Activated CD4-positive, alpha-beta T cell treated with anti-CD3 and anti-CD28 coated beads, Interleukin-2, Interleukin-4, amounts not matched to agents 100 ng/mL and 50 ng/mL, durations not matched to agents 16 hours and 8 hours (primary cell): Measurements from ENCODE around the gene TCF4.

Source experiments
- DNase-seq: peaks from one replicate; pipeline ENCODE4 v3.0.0-alpha.2; 2020; ENCODE audit warnings: low spot score

The TCF4 gene

GRCh38 chr18:55588111-55588869, at the start of gene TCF4:
TSS of gene TCF4 (minus strand) at chr18:55588192. CDS start at chr18:55587116, 1,076 bp downstream.
- DNase-seq, result peak; percentile 10

GRCh38 chr18:55637204-55637603, 49.2 kb upstream of the TCF4 start:
- no peak for DNase-seq

DNA sequence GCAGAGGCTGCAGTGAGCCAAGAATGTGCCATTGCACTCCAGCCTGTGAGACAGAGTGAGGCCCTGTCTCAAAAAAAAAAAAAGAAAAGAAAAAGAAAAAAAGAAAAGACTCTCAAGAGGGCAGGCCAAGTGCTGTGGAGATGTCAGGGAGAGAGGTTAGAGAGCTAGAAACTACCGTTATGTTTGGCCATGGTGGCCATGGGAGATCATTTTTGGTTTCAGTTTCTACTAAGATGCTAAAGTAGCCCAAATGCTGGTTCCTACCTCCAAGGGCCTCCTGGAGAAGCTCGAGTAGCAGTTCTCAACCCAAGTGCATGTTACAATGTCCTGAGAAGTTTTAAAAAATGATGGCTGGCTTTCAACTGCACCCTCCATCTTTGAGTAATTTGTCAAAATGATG, 47.4 kb upstream of the TCF4 start:
- no peak for DNase-seq

GRCh38 chr18:55634545-55634944, 46.6 kb upstream of the TCF4 start:
- DNase-seq, result no peak

DNA sequence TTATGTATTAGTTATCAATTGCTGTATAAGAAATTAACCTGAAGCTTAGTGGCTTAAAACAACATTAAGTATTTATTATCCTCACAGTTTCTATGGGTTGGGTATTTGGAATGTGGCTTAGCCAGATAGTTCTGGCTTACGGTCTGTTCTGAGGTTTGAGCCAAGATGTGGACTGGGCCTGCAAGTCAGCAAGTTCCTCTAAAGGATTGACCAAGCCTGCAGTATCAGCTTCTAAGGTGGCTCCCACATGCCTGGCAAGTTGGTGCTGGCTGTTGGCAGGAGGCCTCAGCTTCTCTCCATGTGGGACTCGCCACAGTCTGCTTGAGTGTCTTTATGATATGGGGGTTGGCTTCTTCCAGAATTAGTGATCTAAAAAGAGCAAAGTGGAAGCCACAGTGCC, 45.0 kb upstream of the TCF4 start:
- DNase-seq, result no peak

GRCh38 chr18:55629133-55629532, 41.1 kb upstream of the TCF4 start:
- no peak for DNase-seq

DNA sequence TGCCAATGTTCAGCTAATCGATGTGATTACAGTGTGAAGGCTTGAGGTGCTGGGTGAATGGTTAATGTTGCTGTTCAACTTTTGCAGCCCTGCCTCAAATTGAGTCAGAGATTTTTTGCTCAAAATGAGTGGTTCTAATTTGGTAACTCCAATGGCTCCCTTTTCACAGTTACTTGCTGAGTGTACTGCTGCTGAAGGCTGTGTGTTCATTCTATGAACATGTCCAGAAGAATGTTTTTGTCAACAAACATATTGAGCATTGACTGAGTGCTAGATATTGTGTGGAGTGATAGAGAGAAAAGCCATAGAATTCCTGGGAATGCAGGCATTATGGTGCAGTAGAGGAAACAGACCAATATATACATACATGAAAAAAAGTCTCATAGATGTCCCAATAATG, 39.0 kb upstream of the TCF4 start:
- no peak for DNase-seq

- DNase-seq, result no peak
These were observed 37.9 kb upstream of the TCF4 start for GRCh38 chr18:55625901-55626300.

- DNase-seq, result no peak
These were observed 35.6 kb upstream of the TCF4 start for GRCh38 chr18:55623626-55624025.

GRCh38 chr18:55610506-55610905, 22.5 kb upstream of the TCF4 start:
- no peak for DNase-seq

DNA sequence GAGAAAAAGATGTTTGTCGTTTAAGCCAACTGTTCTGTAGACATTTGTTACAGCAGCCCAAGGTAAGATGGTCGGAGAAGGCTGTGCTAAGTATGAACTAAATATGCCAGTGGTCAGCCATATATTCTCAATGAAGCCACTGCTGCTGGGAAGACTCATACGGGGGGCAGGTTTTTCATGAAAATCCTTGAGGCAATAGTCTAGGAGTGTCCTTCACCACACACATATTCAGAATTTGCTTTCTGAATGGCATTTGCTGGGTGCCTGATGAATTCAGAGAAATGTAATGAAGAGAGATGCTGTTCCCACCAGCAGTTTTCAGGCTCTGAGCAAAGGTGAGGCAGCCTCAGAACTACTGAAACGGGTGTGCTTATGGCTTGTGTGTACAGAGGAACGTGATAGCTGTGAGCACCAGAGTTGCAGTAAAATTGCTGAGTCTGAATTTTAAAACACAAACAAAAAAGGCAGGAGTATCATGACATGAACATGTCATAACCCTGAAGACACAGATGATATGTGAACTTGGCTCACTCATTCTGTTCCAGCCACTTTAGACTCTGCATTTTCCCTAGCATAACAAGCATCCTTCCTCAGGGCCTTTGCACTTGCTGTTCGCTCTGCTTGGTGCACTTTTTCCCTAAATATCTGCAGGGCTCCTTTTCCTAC, 21.3 kb upstream of the TCF4 start:
- DNase-seq, result no peak

GRCh38 chr18:55608497-55608896, 20.5 kb upstream of the TCF4 start:
- no peak for DNase-seq

DNA sequence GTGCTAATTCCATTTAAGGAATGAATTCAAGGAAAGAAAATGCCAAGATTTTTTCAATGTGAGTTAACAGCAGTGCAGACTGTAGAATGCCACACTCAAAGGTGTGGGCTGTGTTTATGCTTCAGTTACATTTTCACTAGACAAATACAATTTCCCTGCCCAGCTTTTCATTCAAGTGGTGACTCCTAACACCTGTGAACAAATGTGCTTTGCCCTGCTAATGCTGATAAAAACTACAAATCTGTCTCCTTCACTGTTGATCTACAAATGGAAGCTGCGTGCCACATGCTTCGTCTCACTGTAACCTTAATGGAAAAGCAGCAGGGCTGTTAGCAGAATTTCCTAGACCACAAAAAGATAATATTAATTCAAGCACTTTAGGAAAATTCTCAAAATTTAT, 19.8 kb upstream of the TCF4 start:
- DNase-seq, result no peak

DNA sequence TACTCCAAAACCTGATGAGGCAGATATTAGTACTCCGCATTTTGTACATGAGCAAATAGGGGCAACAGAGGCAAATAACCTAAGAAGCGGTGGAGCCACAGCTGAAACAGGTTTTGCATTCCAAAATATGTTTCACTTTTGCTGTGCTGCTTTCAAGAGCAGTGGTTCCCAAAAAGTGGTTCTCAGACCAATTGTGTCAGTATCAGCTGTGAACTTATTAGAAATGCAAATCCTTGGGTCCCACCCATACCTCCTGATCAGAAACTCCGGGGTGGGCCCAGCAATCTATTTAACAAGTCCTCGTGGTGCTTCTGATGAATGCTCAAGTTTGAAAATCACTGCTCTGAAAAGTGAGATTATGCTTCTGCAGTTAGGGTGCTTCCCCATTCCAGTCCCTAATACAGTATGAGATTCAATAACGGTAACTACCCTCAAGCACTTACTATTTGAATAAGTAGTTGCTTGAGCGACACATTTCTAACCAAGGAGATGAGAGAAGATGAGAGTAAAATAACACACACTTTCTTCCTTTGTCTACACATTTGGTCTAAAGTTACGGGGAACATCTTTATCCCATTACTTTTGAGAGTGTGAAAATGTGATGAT, 17.8 kb upstream of the TCF4 start:
- no peak for DNase-seq

- DNase-seq, result no peak
These were observed 15.8 kb upstream of the TCF4 start for GRCh38 chr18:55603775-55604174.

- DNase-seq, result no peak
These were observed 5.9 kb upstream of the TCF4 start for GRCh38 chr18:55593888-55594287.

- no peak for DNase-seq
These were observed 4.6 kb upstream of the TCF4 start for GRCh38 chr18:55592572-55592971.

- no peak for DNase-seq
These were observed 4.1 kb upstream of the TCF4 start for GRCh38 chr18:55592106-55592505.

GRCh38 chr18:55589625-55590291, 1.8 kb upstream of the TCF4 start:
- DNase-seq, result peak; percentile 88

- no peak for DNase-seq
These were observed 1.0 kb upstream of the TCF4 start for GRCh38 chr18:55588870-55589595.

- no peak for DNase-seq
These were observed 428 bp downstream of the TCF4 start for GRCh38 chr18:55587418-55588110.
